BJ (cell line): ENCODE data around the gene NDFIP2. TPM values are rescaled to one million over a fixed set of nuclear protein-coding genes. Genes with fewer than 3 reads are reported as not detected.

Experiments used
- CTCF ChIA-PET: fragments of 350-600 bp; formaldehyde crosslinking; extraction: SDS; loops from one replicate; lab custom pipeline; 2021; ENCODE audit warnings: antibody characterized with exemption, inconsistent platforms; lab: Yijun Ruan, JAX
- POLR2A ChIA-PET: fragments of 300-600 bp; sonication (Branson Sonifier 250); formaldehyde crosslinking; extraction: SDS; loops from one replicate; lab custom pipeline; 2021; ENCODE audit warnings: antibody characterized with exemption; lab: Charles Lee
- DNase-seq: peaks from one replicate; pipeline ENCODE4 v3.0.0-alpha.2; 2011; ENCODE audit warnings: low read depth
- H3K27me3 ChIP-seq: 2 replicates; pipeline ENCODE4 v1.6.0; 2011; ENCODE audit warnings: low read length; ENCODE audit not compliant: control insufficient read depth, insufficient read depth
- H3K36me3 ChIP-seq: 2 replicates; pipeline ENCODE4 v1.5.1; 2011; ENCODE audit warnings: low read length; ENCODE audit not compliant: control insufficient read depth, insufficient read depth
- H3K4me3 ChIP-seq: 2 replicates; pipeline ENCODE4 v1.5.1; 2011; ENCODE audit warnings: low read depth, mild to moderate bottlenecking, control low read depth, low read length
- CTCF ChIP-seq: IDR thresholded peaks from 2 replicates; pipeline ENCODE4 v1.5.1; 2011; ENCODE audit warnings: low read depth, mild to moderate bottlenecking, control low read depth, inconsistent platforms, low read length, moderate library complexity; ENCODE audit not compliant: insufficient read depth
- polyA plus RNA-seq: library from polyadenylated mRNA; depleted of rRNA; stranded (reverse); fragments of >200 nt; gene quantifications from 2 replicates; pipeline ENCODE4 v1.2.3, GENCODE V29; 2011

Gene NDFIP2
- polyA plus RNA-seq, 1 experiment, result 53.8 TPM

- POLR2A ChIA-PET, result no interaction called here
- no peak for TF ChIP-seq CTCF
- CTCF ChIA-PET, result no interaction called here
These were observed 41.7 kb upstream of the NDFIP2 start for GRCh38 chr13:79439275-79439674.

GRCh38 chr13:79440958-79441528 lies 39.9 kb upstream of the NDFIP2 start:
- no peak for TF ChIP-seq CTCF
- POLR2A ChIA-PET, result no interaction called here
- DNase-seq, result no peak
- CTCF ChIA-PET, result interaction anchor here (1.0 to 1.7 kb wide), 2 partner anchors 37 to 42 kb away, joined by 3 to 5 read pairs; no protein-coding TSS in a partner anchor
- Histone ChIP-seq H3K27me3 (no peaks in the 10 kb centered on the region), H3K4me3 (no peak overlapping the region), H3K36me3 (no peaks in the 10 kb centered on the region)

More at GRCh38 chr13:79439275-79439674, 41.7 kb upstream of the NDFIP2 start:
- Histone ChIP-seq H3K36me3 (no peaks in the 10 kb centered on the region), H3K27me3 (no peaks in the 10 kb centered on the region), H3K4me3 (no peak overlapping the region)
- no peak for DNase-seq

GRCh38 chr13:79442221-79442620 lies 38.7 kb upstream of the NDFIP2 start:
- Histone ChIP-seq H3K4me3 (no peak overlapping the region), H3K27me3 (no peaks in the 10 kb centered on the region), H3K36me3 (no peaks in the 10 kb centered on the region)
- POLR2A ChIA-PET, result interaction anchor here (0.6 to 1.4 kb wide), 3 partner anchors 41 to 68 kb away, joined by 4 to 12 read pairs (median 9); no protein-coding TSS in a partner anchor
- DNase-seq, result no peak
- no peak for TF ChIP-seq CTCF
- CTCF ChIA-PET, result interaction anchor here (0.6 to 1.7 kb wide), 3 partner anchors 16 to 49 kb away, joined by 3 read pairs; no protein-coding TSS in a partner anchor

GRCh38 chr13:79442706-79443105 lies 38.2 kb upstream of the NDFIP2 start:
- DNase-seq, result no peak
- H3K36me3 ChIP-seq, result no peaks in the 10 kb centered on the region
- POLR2A ChIA-PET, result interaction anchor here (0.6 to 1.4 kb wide), 3 partner anchors 40 to 68 kb away, joined by 4 to 12 read pairs (median 9); no protein-coding TSS in a partner anchor
- TF ChIP-seq CTCF, result no peak
- H3K4me3 ChIP-seq, result no peak overlapping the region
- CTCF ChIA-PET, result interaction anchor here (0.6 to 1.7 kb wide), 3 partner anchors 16 to 49 kb away, joined by 3 read pairs; no protein-coding TSS in a partner anchor
- H3K27me3 ChIP-seq, result no peaks in the 10 kb centered on the region

GRCh38 chr13:79445968-79446645 lies 34.8 kb upstream of the NDFIP2 start:
- POLR2A ChIA-PET, result no interaction called here
- TF ChIP-seq CTCF, result no peak
- no peaks in the 10 kb centered on the region for H3K27me3 ChIP-seq
- H3K36me3 ChIP-seq, result no peaks in the 10 kb centered on the region
- CTCF ChIA-PET, result interaction anchor here (1.1 kb wide), 1 partner anchor 88 kb away, joined by 3 read pairs; no protein-coding TSS in a partner anchor
- DNase-seq, result no peak
- no peak overlapping the region for H3K4me3 ChIP-seq
